Progenitor cell of endocrine pancreas (in vitro differentiated cells): ENCODE results near the gene LRRC36. TPM values are rescaled to one million over a fixed set of nuclear protein-coding genes. Genes with fewer than 3 reads are reported as not detected.
A peak's percentile ranks its signal among the peaks of the same experiment; 100 is the strongest.

Source experiments
- DNase-seq: peaks from one replicate; pipeline ENCODE4 v3.0.0; 2021; ENCODE audit warnings: low spot score; ENCODE audit not compliant: unreplicated experiment
- H3K27ac Mint-ChIP-seq: 2 replicates; pipeline ENCODE4 v1.8.0; 2021; ENCODE audit warnings: mild to moderate bottlenecking, moderate library complexity, mixed read lengths
- H3K27me3 Mint-ChIP-seq: 2 replicates; pipeline ENCODE4 v1.8.0; 2021; ENCODE audit warnings: mixed read lengths
- H3K36me3 Mint-ChIP-seq: 2 replicates; pipeline ENCODE4 v1.8.0; 2022; ENCODE audit warnings: mixed read lengths; ENCODE audit not compliant: insufficient read depth
- H3K4me1 Mint-ChIP-seq: 2 replicates; pipeline ENCODE4 v1.8.0; 2021; ENCODE audit warnings: low read depth, mixed read lengths
- H3K4me3 Mint-ChIP-seq: 2 replicates; pipeline ENCODE4 v1.8.0; 2021; ENCODE audit warnings: low read depth, mild to moderate bottlenecking, moderate library complexity, mixed read lengths
- H3K9me3 Mint-ChIP-seq: 2 replicates; pipeline ENCODE4 v1.8.0; 2021; ENCODE audit warnings: low read depth, mixed read lengths
- CTCF ChIP-seq: fragments of 200-600 bp; sonication (generic); IDR thresholded peaks from one replicate; pipeline ENCODE4 v1.5.0; 2021; ENCODE audit warnings: antibody characterized with exemption, mild to moderate bottlenecking; ENCODE audit not compliant: unreplicated experiment
- long read RNA-seq: library from polyadenylated mRNA; unstranded; transcript quantifications from one replicate; pipeline ENCODE4 v2.0.0, GENCODE V29; 2020
- total RNA-seq: library from RNA; stranded (reverse); gene quantifications from 2 replicates; pipeline ENCODE4 v1.2.1, GENCODE V29; 2021

LRRC36 gene
- 1.6 and 2.3 TPM in 2 replicates for total RNA-seq
- long read RNA-seq, partial matches to known transcripts, result 0 of 2 reads
- long read RNA-seq, other reads (novel, unspliced or antisense), result 2 of 2 reads

GRCh38 chr16:67326472-67327309 is at the start of gene LRRC36, which contains the start of gene KCTD19:
Gene LRRC36 (plus strand): TSS chr16:67326815. CDS start chr16:67326863, 48 bp downstream.
Gene KCTD19 (minus strand): TSS chr16:67326741. CDS start chr16:67326707, 34 bp downstream.
- Mint-ChIP-seq H3K27me3 (peaks cover 26% of the 10 kb centered on the region), H3K4me3 (peak within 1 kb of the TSS; percentile 77), H3K4me1 (peaks cover 9% of the 10 kb centered on the region), H3K27ac (peak within 1 kb of the TSS; percentile 51), H3K9me3 (no peaks in the 10 kb centered on the region), H3K36me3 (no peaks in the 10 kb centered on the region)
- peak; percentile 78 for TF ChIP-seq CTCF
- DNase-seq, result peak; percentile 94

GRCh38 chr16:67277294-67277998 is 49.2 kb upstream of the LRRC36 start:
- DNase-seq, result no peak
- H3K36me3 Mint-ChIP-seq, result no peaks in the 10 kb centered on the region
- H3K9me3 Mint-ChIP-seq, result no peaks in the 10 kb centered on the region
- TF ChIP-seq CTCF, result no peak
- H3K27ac Mint-ChIP-seq, result no peak overlapping the region
- H3K27me3 Mint-ChIP-seq, result peaks cover 6% of the 10 kb centered on the region
- H3K4me3 Mint-ChIP-seq, result peak overlapping the region; percentile 23
- no peaks in the 10 kb centered on the region for H3K4me1 Mint-ChIP-seq

- no peak for DNase-seq
- Mint-ChIP-seq H3K27me3 (peaks cover 13% of the 10 kb centered on the region), H3K27ac (no peak overlapping the region), H3K4me1 (no peaks in the 10 kb centered on the region), H3K4me3 (peak overlapping the region; percentile 50), H3K9me3 (no peaks in the 10 kb centered on the region), H3K36me3 (no peaks in the 10 kb centered on the region)
- TF ChIP-seq CTCF, result no peak
These were observed 48.4 kb upstream of the LRRC36 start for GRCh38 chr16:67277999-67278772.

- no peak overlapping the region for H3K27ac Mint-ChIP-seq
- H3K4me1 Mint-ChIP-seq, result no peaks in the 10 kb centered on the region
- peaks cover 19% of the 10 kb centered on the region for H3K27me3 Mint-ChIP-seq
These were observed 47.8 kb upstream of the LRRC36 start for GRCh38 chr16:67278773-67279295.

More at GRCh38 chr16:67278773-67279295, 47.8 kb upstream of the LRRC36 start:
- H3K36me3 Mint-ChIP-seq, result no peaks in the 10 kb centered on the region
- peak overlapping the region; percentile 50 for H3K4me3 Mint-ChIP-seq
- H3K9me3 Mint-ChIP-seq, result no peaks in the 10 kb centered on the region
- DNase-seq, result no peak
- TF ChIP-seq CTCF, result peak; percentile 24
